GM19395 (cell line): ENCODE data around the gene LEAP2.

Experiments
- ATAC-seq: cut with Tn5 transposase; IDR thresholded peaks from one replicate; pipeline ENCODE4 v1.9.1; 2021; ENCODE audit warnings: mild to moderate bottlenecking, moderate library complexity; ENCODE audit not compliant: unreplicated experiment

LEAP2 gene

DNA sequence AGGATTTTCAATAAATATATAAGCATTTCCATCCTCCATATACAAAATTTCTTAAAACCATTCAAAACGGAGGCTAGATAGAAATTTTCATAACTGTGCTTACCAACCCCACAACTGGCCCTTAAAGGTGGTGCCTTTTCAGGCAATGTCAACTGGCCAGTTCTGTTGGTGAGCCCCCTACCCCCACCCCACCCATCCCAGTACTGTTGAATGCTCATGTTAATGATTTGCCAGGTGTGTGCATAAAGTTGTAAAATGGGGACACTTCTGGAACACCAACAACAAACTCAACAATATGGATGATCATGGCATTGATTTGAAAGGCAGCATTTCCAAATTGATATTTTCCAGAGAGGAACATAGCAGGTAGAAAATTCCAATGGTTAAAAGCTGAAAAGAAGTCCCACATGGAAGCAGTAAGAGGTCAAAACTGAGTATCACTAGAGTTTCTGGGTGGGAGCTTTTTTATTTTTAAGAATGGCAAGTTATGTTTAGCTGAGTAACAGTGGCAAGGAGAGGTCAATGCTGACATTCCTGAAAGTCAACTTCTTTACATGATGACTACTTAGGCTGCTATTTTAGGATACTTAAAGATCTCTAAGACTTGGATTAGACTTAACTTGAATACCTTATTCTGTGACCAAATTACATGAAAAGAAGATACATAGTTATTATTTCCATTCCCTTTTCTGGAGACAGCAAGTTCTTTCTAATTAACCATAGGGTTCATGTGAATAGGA is 2.7 kb downstream of the LEAP2 start:
- no peak for ATAC-seq

DNA sequence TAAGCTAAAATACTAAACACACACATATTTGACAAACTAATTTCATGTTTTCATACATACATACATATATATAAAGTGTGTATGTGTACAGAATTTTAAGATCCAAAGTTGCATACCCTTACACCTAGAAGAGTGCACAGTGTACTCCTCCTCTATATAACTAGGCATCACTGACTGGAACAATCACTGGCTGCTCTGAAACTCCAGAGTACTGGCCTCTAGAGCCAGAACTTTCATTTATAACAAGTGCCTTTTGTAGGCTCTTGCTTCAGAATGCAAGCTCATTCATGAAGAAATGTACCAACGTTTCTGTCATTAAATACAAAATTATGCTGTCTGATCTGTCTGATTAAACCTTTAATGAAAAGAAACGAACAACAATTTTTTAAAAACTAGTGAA is 4.0 kb downstream of the LEAP2 start:
- no peak for ATAC-seq

DNA sequence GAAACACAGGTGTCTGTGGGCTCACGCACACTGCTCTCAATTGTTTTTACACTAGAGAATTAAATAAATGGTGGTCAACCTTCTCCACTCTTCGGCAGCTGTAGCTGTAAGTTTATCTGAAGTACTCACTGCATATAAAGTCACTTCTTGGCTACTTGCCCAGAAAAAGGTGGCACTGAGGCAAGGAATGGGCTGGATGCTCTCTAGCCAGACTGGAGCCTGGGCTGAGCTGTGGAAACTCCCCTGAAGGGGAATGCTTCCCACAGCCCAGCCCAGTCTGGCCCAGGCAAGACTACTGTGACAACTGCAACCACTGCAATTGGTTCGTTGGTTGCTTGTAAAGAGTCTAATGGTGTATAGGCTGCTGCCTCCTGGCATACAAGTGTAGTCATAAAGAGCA is 4.5 kb downstream of the LEAP2 start:
- ATAC-seq, result no peak

GRCh38 chr5:132883261-132883834 is 9.9 kb downstream of the LEAP2 start:
- ATAC-seq, result no peak

DNA sequence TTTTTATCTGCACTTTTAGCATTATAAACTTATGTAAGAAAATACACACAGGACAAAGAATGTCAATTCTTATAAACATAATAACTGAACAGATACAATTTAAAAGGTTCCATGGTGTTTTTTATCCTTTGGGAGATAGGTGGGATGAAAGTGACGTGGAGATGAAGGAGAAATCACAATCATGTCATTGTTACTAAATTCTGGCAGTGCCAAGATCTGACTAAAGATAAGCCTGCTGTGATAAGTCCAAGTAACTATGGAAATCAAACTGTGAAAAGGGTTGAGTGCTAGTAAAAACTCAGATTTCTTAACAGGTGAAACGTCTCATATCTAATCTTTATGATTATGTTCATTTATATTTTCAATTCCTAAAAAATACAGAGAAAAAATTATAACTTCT is 11.1 kb downstream of the LEAP2 start:
- ATAC-seq, result no peak

- no peak for ATAC-seq
Observed at GRCh38 chr5:132886064-132886823, 12.8 kb downstream of the LEAP2 start.

GRCh38 chr5:132887283-132887682 is 13.8 kb downstream of the LEAP2 start:
- no peak for ATAC-seq

DNA sequence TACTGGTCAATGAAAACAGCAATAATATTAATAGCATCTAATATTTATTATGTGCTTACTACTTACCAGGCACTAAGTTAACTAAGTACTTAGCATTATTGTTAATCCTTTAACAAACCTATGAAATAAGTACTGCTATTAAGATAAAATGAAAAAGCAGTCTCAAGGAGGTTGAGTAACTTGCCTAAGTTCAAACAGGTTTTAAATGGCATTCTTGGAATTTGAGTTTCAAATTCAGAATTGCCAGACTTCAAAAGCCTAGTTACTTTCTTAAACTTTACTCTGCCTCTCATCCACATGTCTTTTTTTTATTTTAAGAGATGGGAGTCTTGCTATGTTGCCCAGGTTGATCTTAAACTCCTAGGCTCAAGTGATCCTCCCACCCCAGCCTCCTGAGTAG is 16.0 kb downstream of the LEAP2 start:
- ATAC-seq, result no peak

DNA sequence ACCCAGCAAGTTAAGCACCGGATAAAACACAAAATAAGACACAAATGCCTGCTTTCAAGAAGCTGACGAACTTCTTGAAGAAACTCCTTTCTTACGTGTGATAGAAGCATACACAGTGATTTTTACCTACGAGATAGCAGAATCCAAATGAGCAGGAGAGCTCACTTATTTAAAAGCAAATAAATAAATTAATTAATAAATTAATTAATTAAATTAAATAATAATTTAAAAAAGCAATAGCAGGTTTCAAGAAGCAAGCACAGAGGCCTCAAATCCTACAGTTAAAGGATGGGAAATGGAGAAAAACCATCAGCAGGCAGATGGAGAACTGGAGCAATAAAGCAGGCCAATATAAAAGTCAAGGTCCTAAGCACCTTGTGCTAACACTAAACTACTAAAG is 17.3 kb downstream of the LEAP2 start:
- no peak for ATAC-seq

DNA sequence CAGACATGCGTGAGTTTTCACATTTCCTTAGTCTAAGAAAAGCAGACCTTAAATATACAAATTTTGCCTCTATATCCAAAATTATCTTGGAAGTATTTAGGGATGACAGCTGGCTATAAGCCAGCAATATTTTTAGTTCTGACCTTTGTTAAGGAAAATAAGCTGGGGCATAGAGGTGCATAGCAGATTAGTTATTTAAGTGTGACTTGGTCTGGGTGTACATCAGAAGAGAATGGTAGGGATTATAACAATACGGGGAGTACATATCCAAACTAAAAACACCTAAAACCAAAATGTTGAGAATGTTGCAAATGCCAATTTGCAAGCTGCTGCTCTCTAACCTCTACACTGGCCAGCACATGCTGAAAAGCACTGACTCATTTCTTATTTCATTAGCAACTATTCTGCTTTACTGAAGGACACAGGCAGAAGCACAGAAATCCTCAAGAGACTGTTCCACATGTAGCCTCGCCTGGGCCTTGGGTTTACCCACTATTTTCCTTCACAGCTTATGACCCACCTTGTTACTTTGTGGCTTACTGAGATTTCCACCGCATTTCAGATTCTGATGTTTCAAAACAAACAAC is 22.3 kb downstream of the LEAP2 start:
- no peak for ATAC-seq

- no peak for ATAC-seq
Observed at GRCh38 chr5:132896685-132897084, 23.2 kb downstream of the LEAP2 start.

- no peak for ATAC-seq
Observed at GRCh38 chr5:132898094-132898493, 24.6 kb downstream of the LEAP2 start.

- no peak for ATAC-seq
Observed at GRCh38 chr5:132901036-132901435, 27.6 kb downstream of the LEAP2 start.

GRCh38 chr5:132901730-132902129 is 28.3 kb downstream of the LEAP2 start:
- no peak for ATAC-seq

- ATAC-seq, result no peak
Observed at GRCh38 chr5:132905938-132906337, 32.5 kb downstream of the LEAP2 start.

GRCh38 chr5:132907161-132907560 is 33.7 kb downstream of the LEAP2 start:
- ATAC-seq, result no peak

- ATAC-seq, result no peak
Observed at GRCh38 chr5:132909702-132910101, 36.2 kb downstream of the LEAP2 start.

DNA sequence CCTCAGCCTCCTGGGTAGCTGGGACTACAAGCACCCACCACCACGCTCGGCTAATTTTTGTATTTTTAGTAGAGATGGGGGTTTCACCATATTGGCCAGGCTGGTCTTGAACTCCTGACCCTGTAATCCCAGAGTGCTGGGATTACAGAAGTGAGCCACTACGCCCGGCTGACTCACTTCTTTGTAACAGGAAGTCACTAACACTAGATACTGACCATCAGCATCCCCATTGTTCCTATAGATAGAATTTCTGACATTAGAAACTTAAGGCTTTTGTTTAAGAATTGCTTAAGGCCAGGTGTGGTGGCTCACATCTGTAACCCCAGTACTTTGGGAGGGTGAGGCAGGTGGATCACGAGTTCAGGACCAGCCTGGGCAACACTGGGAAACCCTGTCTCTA is 42.2 kb downstream of the LEAP2 start:
- ATAC-seq, result no peak

GRCh38 chr5:132916086-132916485 is 42.6 kb downstream of the LEAP2 start:
- ATAC-seq, result no peak
